Brain microvascular endothelial cell (primary cell): Measurements from ENCODE around the gene RBPMS2.

Experiments used
- DNase-seq: peaks from one replicate; pipeline ENCODE4 v3.0.0-alpha.2; 2020
- H3K27ac ChIP-seq: fragments of 250-450 bp; sonication (Bioruptor Pico); 2 replicates; pipeline ENCODE4 v1.5.1; 2020; ENCODE audit warnings: mild to moderate bottlenecking, moderate library complexity
- H3K27me3 ChIP-seq: fragments of 250-450 bp; sonication (Bioruptor Pico); replicated peaks from 2 replicates; pipeline ENCODE4 v1.5.1; 2020; ENCODE audit warnings: mild to moderate bottlenecking
- H3K36me3 ChIP-seq: fragments of 250-450 bp; sonication (Bioruptor Pico); replicated peaks from 2 replicates; pipeline ENCODE4 v1.5.1; 2020; ENCODE audit warnings: mild to moderate bottlenecking
- H3K4me3 ChIP-seq: 2 replicates; pipeline ENCODE4 v1.5.1; 2011; ENCODE audit warnings: low read depth, mild to moderate bottlenecking, control low read depth, low read length, moderate library complexity
- in situ Hi-C: cut with HindIII; loops from 2 replicates; pipeline ENCODE4 v1.10.0; 2017; ENCODE audit warnings: low sequenced_read_pairs, low pct_ligation_motif_present
- TF ChIP-seq, protein P1 (sequence below): IDR thresholded peaks from 2 replicates; pipeline ENCODE4 v1.5.1; 2011; ENCODE audit warnings: low read depth, mild to moderate bottlenecking, moderate library complexity, low read length, control low read depth, inconsistent platforms; ENCODE audit errors: missing control alignments

Gene RBPMS2

GRCh38 chr15:64779630-64780029, 4.2 kb upstream of the RBPMS2 start:
- DNase-seq, result no peak
- in situ Hi-C loops, result no loop called here
- TF ChIP-seq, protein P1, sequence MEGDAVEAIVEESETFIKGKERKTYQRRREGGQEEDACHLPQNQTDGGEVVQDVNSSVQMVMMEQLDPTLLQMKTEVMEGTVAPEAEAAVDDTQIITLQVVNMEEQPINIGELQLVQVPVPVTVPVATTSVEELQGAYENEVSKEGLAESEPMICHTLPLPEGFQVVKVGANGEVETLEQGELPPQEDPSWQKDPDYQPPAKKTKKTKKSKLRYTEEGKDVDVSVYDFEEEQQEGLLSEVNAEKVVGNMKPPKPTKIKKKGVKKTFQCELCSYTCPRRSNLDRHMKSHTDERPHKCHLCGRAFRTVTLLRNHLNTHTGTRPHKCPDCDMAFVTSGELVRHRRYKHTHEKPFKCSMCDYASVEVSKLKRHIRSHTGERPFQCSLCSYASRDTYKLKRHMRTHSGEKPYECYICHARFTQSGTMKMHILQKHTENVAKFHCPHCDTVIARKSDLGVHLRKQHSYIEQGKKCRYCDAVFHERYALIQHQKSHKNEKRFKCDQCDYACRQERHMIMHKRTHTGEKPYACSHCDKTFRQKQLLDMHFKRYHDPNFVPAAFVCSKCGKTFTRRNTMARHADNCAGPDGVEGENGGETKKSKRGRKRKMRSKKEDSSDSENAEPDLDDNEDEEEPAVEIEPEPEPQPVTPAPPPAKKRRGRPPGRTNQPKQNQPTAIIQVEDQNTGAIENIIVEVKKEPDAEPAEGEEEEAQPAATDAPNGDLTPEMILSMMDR, result no peak
- no peak overlapping the region for H3K4me3 ChIP-seq
- H3K27me3 ChIP-seq, result no peaks in the 10 kb centered on the region
- H3K36me3 ChIP-seq, result no peaks in the 10 kb centered on the region
- H3K27ac ChIP-seq, result no peak overlapping the region

DNA sequence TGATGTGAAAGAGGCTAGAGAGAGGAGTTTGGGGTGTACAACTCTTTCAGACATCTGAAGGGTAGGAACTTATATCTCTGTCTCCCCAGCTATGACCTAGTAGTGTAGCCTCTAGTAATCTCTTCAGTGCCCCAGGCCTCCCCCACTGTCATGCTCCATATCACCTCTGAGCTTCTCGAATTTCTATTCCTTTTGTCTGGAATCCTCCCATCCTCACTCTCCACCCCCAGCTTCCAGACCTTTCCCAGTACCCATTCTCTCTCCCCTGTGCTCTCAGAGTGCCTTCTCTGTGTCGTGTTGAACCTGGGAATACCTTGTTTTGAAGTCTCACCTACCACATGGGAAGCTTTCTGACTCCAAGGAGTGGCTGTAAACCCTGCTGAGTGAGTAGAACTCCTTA, 3.6 kb upstream of the RBPMS2 start:
- no peak for DNase-seq

GRCh38 chr15:64776402-64776786, 1.0 kb upstream of the RBPMS2 start:
- peak overlapping the region; percentile 43 for H3K4me3 ChIP-seq
- H3K27me3 ChIP-seq, result no peaks in the 10 kb centered on the region
- in situ Hi-C loops, result no loop called here
- TF ChIP-seq, protein P1, result no peak
- no peaks in the 10 kb centered on the region for H3K36me3 ChIP-seq
- DNase-seq, result no peak
- H3K27ac ChIP-seq, result no peak overlapping the region

More for the DNA sequence above, 3.6 kb upstream of the RBPMS2 start:
- no peak overlapping the region for H3K4me3 ChIP-seq
- no peaks in the 10 kb centered on the region for H3K36me3 ChIP-seq
- in situ Hi-C loops, result no loop called here
- TF ChIP-seq, protein P1, result no peak
- H3K27me3 ChIP-seq, result no peaks in the 10 kb centered on the region
- H3K27ac ChIP-seq, result no peak overlapping the region

DNA sequence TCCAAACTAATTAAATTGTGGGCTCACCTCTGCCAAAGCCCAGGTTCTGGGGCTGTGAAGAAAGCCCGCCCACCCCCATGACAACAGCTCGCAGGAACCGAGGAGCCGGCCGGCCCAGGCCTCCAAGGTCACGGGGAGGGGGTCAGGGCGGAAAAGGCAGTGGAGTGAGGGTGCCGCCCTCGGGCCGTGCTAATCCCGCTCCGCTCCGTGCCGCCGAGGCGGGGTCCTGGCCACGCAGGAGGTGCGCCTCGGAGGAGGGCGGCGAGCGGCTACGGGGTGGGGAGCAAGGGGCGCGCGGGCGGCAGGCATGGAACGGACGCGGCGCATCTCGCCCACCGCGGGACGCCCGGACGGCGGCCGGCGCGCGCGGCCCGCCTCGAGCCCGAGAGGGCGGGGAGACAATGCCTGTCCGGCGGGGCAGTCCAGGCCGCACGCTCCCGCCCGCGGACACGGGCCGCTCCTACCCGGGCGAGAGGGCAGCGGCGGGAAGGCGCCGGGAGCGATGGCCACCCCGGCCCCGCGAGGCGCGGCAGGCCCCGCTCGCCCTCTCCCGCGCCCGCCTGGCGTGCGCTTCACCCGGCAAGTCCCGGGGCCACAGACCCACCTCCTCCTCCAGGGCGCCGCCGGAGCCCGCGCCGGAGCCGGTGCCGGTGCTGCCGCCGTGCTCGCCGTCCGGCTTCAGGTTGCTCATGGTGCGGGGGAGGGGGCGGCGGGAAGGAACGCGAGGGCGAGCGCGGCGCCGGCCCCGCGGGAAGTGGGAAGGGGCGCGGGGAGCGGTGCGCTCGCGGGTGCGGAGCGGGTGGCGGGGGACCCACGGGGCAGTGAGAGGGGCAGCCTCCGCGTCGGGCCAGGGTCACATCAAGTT, 528 bp downstream of the RBPMS2 start:
- Histone ChIP-seq H3K4me3 (peak overlapping the region; percentile 45), H3K27ac (no peak overlapping the region), H3K36me3 (no peaks in the 10 kb centered on the region), H3K27me3 (no peaks in the 10 kb centered on the region)
- DNase-seq, result no peak
- in situ Hi-C loops, result no loop called here
- TF ChIP-seq, protein P1, result no peak

- Histone ChIP-seq H3K27me3 (no peaks in the 10 kb centered on the region), H3K4me3 (no peak overlapping the region), H3K27ac (no peak overlapping the region), H3K36me3 (no peaks in the 10 kb centered on the region)
- TF ChIP-seq, protein P1, result no peak
- in situ Hi-C loops, result no loop called here
- no peak for DNase-seq
These were observed 1.3 kb downstream of the RBPMS2 start for GRCh38 chr15:64774037-64774628.
